HG02798 (cell line): Measurements from ENCODE around the gene TP53AIP1.

Experiments
- ATAC-seq: cut with Tn5 transposase; IDR thresholded peaks from one replicate; pipeline ENCODE4 v1.9.1; 2021; ENCODE audit warnings: mild to moderate bottlenecking; ENCODE audit not compliant: unreplicated experiment, poor library complexity

The TP53AIP1 gene

GRCh38 chr11:128942817-128943427 lies at the start of gene TP53AIP1:
TSS of gene TP53AIP1 (minus strand) at chr11:128942871. CDS start at chr11:128937818, 5,053 bp downstream.
- ATAC-seq, result no peak

- no peak for ATAC-seq
These were observed 45.7 kb upstream of the TP53AIP1 start for GRCh38 chr11:128988242-128988970.

GRCh38 chr11:128985880-128986279 lies 43.2 kb upstream of the TP53AIP1 start:
- ATAC-seq, result no peak

GRCh38 chr11:128983023-128983422 lies 40.4 kb upstream of the TP53AIP1 start:
- ATAC-seq, result no peak

GRCh38 chr11:128981254-128981653 lies 38.6 kb upstream of the TP53AIP1 start:
- ATAC-seq, result no peak

GRCh38 chr11:128970598-128971190 lies 28.0 kb upstream of the TP53AIP1 start:
- ATAC-seq, result no peak

GRCh38 chr11:128968916-128969315 lies 26.2 kb upstream of the TP53AIP1 start:
- ATAC-seq, result no peak

- ATAC-seq, result no peak
These were observed 24.9 kb upstream of the TP53AIP1 start for GRCh38 chr11:128967578-128967977.

GRCh38 chr11:128965485-128965884 lies 22.8 kb upstream of the TP53AIP1 start:
- ATAC-seq, result peak; percentile 93

GRCh38 chr11:128964463-128964930 lies 21.8 kb upstream of the TP53AIP1 start:
- ATAC-seq, result no peak

- ATAC-seq, result no peak
These were observed 21.2 kb upstream of the TP53AIP1 start for GRCh38 chr11:128963744-128964325.

GRCh38 chr11:128962896-128963295 lies 20.2 kb upstream of the TP53AIP1 start:
- peak; percentile 32 for ATAC-seq

- no peak for ATAC-seq
These were observed 19.0 kb upstream of the TP53AIP1 start for GRCh38 chr11:128961645-128962044.

- ATAC-seq, result no peak
These were observed 14.5 kb upstream of the TP53AIP1 start for GRCh38 chr11:128957202-128957482.

- ATAC-seq, result peak; percentile 60
These were observed 13.9 kb upstream of the TP53AIP1 start for GRCh38 chr11:128956401-128957201.

- ATAC-seq, result no peak
These were observed 13.0 kb upstream of the TP53AIP1 start for GRCh38 chr11:128955636-128956035.

- ATAC-seq, result no peak
These were observed 10.5 kb upstream of the TP53AIP1 start for GRCh38 chr11:128953151-128953550.

- ATAC-seq, result no peak
These were observed 7.3 kb upstream of the TP53AIP1 start for GRCh38 chr11:128949791-128950454.

GRCh38 chr11:128948583-128948982 lies 5.9 kb upstream of the TP53AIP1 start:
- ATAC-seq, result no peak

- ATAC-seq, result no peak
These were observed 5.1 kb upstream of the TP53AIP1 start for GRCh38 chr11:128947773-128948172.
